C4-2B (cell line): Measurements from ENCODE around the gene RSBN1.

Source experiments
- ZFX ChIP-seq: fragments of 450-650 bp; IDR thresholded peaks from 2 replicates; pipeline ENCODE4 v1.6.1; 2017
- TF ChIP-seq, protein P1 (sequence below): fragments of 450-650 bp; conservative IDR thresholded peaks from 2 replicates; pipeline ENCODE4 v1.5.1; 2017; ENCODE audit warnings: mild to moderate bottlenecking

DNA sequence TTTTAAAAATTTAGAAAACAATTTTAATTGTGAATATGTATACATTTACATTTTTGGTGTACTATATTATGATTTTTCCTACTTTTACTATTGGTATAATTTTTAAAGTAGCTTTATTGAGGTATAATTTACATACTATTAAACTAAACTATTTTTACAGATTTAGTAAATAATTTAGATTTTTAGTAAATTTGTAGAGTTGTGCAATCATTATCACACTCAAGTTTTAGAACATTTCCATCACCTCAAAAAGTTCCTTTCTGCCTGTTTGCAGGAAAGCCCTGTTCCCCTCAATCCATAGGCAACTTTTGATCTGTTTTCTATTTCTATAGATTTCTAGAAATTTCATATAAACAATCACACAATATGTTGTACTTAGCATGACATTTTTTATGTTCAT, 61.2 kb downstream of the RSBN1 start:
- TF ChIP-seq ZFX, result no peak
- TF ChIP-seq, protein P1, sequence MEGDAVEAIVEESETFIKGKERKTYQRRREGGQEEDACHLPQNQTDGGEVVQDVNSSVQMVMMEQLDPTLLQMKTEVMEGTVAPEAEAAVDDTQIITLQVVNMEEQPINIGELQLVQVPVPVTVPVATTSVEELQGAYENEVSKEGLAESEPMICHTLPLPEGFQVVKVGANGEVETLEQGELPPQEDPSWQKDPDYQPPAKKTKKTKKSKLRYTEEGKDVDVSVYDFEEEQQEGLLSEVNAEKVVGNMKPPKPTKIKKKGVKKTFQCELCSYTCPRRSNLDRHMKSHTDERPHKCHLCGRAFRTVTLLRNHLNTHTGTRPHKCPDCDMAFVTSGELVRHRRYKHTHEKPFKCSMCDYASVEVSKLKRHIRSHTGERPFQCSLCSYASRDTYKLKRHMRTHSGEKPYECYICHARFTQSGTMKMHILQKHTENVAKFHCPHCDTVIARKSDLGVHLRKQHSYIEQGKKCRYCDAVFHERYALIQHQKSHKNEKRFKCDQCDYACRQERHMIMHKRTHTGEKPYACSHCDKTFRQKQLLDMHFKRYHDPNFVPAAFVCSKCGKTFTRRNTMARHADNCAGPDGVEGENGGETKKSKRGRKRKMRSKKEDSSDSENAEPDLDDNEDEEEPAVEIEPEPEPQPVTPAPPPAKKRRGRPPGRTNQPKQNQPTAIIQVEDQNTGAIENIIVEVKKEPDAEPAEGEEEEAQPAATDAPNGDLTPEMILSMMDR, result no peak
